Chondrocyte (in vitro differentiated cells): ENCODE measurements around the gene MBD3L4. TPM values are rescaled to one million over a fixed set of nuclear protein-coding genes. Genes with fewer than 3 reads are reported as not detected.

Experiments used
- DNase-seq: peaks from one replicate; pipeline ENCODE4 v3.0.0; 2021; ENCODE audit warnings: mixed read lengths, low spot score
- H3K27ac Mint-ChIP-seq: one replicate; pipeline ENCODE4 v1.8.0; 2021; ENCODE audit warnings: mild to moderate bottlenecking, moderate library complexity, mixed read lengths; ENCODE audit not compliant: unreplicated experiment
- H3K27me3 Mint-ChIP-seq: 2 replicates; pipeline ENCODE4 v1.8.0; 2021; ENCODE audit warnings: low read depth, mixed read lengths
- H3K36me3 Mint-ChIP-seq: 2 replicates; pipeline ENCODE4 v1.8.0; 2021; ENCODE audit warnings: low read depth, mixed read lengths
- H3K4me1 Mint-ChIP-seq: 2 replicates; pipeline ENCODE4 v1.8.0; 2021; ENCODE audit warnings: low read depth, mild to moderate bottlenecking, mixed read lengths
- H3K4me3 Mint-ChIP-seq: one replicate; pipeline ENCODE4 v1.8.0; 2021; ENCODE audit warnings: mild to moderate bottlenecking, moderate library complexity, mixed read lengths; ENCODE audit not compliant: unreplicated experiment
- H3K9me3 Mint-ChIP-seq: 2 replicates; pipeline ENCODE4 v1.8.0; 2021; ENCODE audit warnings: low read depth, mixed read lengths
- total RNA-seq: library from RNA; stranded (reverse); gene quantifications from 3 replicates; pipeline ENCODE4 v1.2.1, GENCODE V29; 2021
- TF ChIP-seq, protein P1 (sequence below): fragments of 200-600 bp; sonication (generic); IDR thresholded peaks from 2 replicates; pipeline ENCODE4 v1.5.0; 2021; ENCODE audit warnings: antibody characterized with exemption, mild to moderate bottlenecking, moderate library complexity

MBD3L4 gene
- total RNA-seq, 1 donor from 2014 or later, result not detected

DNA sequence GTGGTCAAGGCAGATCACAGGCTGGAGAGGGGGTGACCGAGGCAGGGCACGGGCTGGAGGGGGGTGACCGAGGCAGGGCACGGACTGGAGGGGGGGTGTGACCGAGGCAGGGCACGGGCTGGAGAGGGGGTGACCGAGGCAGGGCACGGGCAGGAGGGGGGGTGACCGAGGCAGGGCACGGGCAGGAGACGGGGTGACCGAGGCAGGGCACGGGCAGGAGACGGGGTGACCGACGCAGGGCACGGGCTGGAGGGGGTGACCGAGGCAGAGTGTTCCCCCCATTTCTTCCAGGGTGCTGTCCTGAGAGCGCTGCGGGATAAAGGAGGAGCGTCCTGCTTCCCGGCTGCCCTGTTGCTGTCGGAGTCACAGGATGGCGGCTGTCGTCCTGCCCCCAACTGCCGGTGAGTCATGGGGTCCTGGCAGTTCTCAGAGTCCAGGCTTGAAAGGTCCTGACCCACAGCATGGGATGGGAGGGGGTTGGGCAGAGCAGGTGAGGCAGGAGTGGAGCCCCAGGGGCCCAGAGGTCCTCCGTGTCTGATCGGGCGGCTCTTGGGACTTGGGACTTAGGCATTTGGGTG lies 34.8 kb upstream of the MBD3L4 start:
- Mint-ChIP-seq H3K36me3 (peaks cover 65% of the 10 kb centered on the region), H3K4me1 (peaks cover 7% of the 10 kb centered on the region), H3K27me3 (no peaks in the 10 kb centered on the region), H3K9me3 (peaks cover 29% of the 10 kb centered on the region), H3K4me3 (no peak overlapping the region), H3K27ac (no peak overlapping the region)
- TF ChIP-seq, protein P1, sequence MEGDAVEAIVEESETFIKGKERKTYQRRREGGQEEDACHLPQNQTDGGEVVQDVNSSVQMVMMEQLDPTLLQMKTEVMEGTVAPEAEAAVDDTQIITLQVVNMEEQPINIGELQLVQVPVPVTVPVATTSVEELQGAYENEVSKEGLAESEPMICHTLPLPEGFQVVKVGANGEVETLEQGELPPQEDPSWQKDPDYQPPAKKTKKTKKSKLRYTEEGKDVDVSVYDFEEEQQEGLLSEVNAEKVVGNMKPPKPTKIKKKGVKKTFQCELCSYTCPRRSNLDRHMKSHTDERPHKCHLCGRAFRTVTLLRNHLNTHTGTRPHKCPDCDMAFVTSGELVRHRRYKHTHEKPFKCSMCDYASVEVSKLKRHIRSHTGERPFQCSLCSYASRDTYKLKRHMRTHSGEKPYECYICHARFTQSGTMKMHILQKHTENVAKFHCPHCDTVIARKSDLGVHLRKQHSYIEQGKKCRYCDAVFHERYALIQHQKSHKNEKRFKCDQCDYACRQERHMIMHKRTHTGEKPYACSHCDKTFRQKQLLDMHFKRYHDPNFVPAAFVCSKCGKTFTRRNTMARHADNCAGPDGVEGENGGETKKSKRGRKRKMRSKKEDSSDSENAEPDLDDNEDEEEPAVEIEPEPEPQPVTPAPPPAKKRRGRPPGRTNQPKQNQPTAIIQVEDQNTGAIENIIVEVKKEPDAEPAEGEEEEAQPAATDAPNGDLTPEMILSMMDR, result no peak
- DNase-seq, result no peak

DNA sequence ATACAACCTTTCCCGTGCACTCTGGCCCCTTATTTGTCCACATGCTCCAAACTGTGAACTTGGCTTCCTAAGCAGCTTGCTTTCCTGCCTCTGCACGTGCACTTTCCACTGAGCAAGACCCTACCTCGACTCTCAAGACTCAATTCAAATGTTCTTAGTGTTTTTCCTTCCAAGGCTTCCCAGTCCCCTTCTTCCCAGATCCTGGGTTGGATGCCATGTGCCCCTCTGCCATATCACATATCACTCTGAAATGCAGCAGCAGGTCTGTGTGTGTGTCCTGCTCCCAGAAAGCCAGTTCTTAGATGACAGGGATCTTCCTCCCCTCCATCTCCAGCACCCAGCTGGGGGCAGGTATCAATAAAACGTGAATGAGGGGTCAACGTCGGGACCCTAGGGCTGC lies 32.6 kb upstream of the MBD3L4 start:
- Mint-ChIP-seq H3K4me1 (peaks cover 22% of the 10 kb centered on the region), H3K9me3 (peaks cover 12% of the 10 kb centered on the region), H3K4me3 (no peak overlapping the region), H3K36me3 (peaks cover 44% of the 10 kb centered on the region), H3K27me3 (no peaks in the 10 kb centered on the region), H3K27ac (no peak overlapping the region)
- TF ChIP-seq, protein P1, result no peak
- no peak for DNase-seq

DNA sequence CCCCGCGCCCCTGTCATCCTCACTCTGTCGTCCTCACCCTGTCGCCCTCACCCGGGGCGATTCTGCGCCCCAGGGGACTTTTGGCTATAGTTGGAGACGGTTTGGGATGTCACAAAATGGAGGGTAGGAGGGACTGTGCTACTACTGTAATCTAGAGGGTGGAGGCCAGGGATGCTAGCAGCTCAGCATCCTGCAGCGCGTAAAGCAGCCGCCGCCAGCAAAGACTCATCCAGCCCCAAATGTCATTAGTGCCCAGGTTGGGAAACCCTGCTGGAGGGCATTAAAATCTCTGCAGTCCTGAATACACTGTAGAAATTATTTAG lies 29.9 kb upstream of the MBD3L4 start:
- H3K4me1 Mint-ChIP-seq, result peaks cover 24% of the 10 kb centered on the region
- TF ChIP-seq, protein P1, result no peak
- no peak for DNase-seq
- no peaks in the 10 kb centered on the region for H3K9me3 Mint-ChIP-seq
- peak overlapping the region; percentile 94 for H3K4me3 Mint-ChIP-seq
- H3K36me3 Mint-ChIP-seq, result peaks cover 21% of the 10 kb centered on the region
- peak overlapping the region; percentile 92 for H3K27ac Mint-ChIP-seq
- no peaks in the 10 kb centered on the region for H3K27me3 Mint-ChIP-seq

DNA sequence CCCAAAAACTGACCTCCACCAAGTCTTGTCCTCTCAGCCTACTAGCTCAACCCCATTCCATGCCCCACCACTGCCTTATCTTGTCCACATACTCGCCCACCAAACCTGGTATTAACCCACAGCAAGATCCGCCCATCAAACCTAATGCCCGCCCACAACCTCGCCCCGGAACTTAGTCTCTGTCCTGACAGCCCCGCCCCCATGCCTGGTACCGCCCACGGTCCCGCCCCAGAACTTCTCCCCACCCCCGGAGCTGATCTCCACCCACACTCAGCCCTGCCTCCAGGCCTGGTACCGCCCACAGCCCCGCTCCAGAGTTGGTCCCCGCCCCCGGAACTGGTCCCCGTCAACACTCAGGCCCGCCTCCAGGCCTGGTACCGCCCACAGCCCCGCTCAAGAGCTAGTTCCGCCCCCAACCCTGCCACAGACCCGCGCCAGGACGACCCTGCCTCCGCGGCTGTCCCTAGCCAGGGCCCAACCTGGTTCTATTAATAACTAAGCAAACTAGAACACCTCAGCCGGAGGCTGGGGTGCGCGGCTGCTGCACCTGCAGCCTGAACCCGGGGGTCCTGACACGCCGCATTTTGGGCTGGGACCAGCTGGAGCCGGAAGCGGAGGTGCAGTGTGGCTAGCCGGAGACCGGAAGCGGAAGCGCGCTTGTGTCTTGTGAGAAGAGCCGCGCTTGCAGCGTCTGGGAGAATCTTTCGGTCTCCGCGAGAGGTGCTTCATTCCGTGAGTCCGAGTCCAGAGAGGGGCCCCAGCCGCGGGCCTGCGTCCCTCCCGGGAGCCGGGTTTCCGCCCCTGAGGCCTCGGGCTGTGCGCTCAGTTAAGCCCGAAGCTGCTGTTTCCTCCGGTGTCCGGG lies 29.3 kb upstream of the MBD3L4 start, which contains the start of gene ZNF557:
Gene ZNF557 (plus strand): TSS at position 662 of the 862 bp plus-strand sequence. CDS start 5,372 bp downstream, outside the sequence.
- H3K27ac Mint-ChIP-seq, result peak within 1 kb of the TSS; percentile 92
- no peaks in the 10 kb centered on the region for H3K27me3 Mint-ChIP-seq
- DNase-seq, result peak; percentile 99
- H3K4me3 Mint-ChIP-seq, result peak within 1 kb of the TSS; percentile 94
- H3K36me3 Mint-ChIP-seq, result peaks cover 18% of the 10 kb centered on the region
- TF ChIP-seq, protein P1, result no peak
- no peaks in the 10 kb centered on the region for H3K9me3 Mint-ChIP-seq
- H3K4me1 Mint-ChIP-seq, result peaks cover 24% of the 10 kb centered on the region

DNA sequence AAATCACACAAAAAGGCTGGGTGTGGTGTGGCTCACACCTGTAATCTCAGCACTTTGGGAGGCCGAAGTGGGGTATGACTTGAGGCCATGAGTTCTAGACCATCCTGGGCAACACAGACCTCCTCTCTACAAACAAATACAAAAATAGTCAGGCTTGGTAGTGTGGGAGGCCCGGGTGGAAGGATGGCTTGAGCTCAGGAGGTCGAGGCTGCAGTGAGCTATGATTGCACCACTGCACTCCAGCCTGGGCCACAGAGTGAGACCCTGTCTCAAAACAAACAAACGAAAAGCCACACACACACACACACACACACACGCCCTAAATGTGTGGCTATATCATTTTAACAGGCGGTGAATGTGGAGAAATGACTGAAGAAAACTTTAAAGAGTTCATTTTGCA lies 28.6 kb upstream of the MBD3L4 start:
- peak overlapping the region; percentile 94 for H3K4me3 Mint-ChIP-seq
- no peaks in the 10 kb centered on the region for H3K9me3 Mint-ChIP-seq
- no peaks in the 10 kb centered on the region for H3K27me3 Mint-ChIP-seq
- TF ChIP-seq, protein P1, result no peak
- peaks cover 14% of the 10 kb centered on the region for H3K36me3 Mint-ChIP-seq
- DNase-seq, result no peak
- peaks cover 24% of the 10 kb centered on the region for H3K4me1 Mint-ChIP-seq
- peak overlapping the region; percentile 92 for H3K27ac Mint-ChIP-seq
